ENCODE measurements around the gene WASHC4. TPM values are rescaled to one million over a fixed set of nuclear protein-coding genes. Genes with fewer than 3 reads are reported as not detected.

Gene WASHC4
- total and polyA plus RNA-seq, 11 donors, result 9.3 to 42.9 (median 23.2) TPM

- no peak for ATAC-seq
- WGBS, 4 donors, result 89 to 96% (median 95%) methylated on average over 8 of the region's 8 CpGs
- TF ChIP-seq, protein P1, sequence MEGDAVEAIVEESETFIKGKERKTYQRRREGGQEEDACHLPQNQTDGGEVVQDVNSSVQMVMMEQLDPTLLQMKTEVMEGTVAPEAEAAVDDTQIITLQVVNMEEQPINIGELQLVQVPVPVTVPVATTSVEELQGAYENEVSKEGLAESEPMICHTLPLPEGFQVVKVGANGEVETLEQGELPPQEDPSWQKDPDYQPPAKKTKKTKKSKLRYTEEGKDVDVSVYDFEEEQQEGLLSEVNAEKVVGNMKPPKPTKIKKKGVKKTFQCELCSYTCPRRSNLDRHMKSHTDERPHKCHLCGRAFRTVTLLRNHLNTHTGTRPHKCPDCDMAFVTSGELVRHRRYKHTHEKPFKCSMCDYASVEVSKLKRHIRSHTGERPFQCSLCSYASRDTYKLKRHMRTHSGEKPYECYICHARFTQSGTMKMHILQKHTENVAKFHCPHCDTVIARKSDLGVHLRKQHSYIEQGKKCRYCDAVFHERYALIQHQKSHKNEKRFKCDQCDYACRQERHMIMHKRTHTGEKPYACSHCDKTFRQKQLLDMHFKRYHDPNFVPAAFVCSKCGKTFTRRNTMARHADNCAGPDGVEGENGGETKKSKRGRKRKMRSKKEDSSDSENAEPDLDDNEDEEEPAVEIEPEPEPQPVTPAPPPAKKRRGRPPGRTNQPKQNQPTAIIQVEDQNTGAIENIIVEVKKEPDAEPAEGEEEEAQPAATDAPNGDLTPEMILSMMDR (IDR thresholded peaks at IDR 0.05), result no peak
- TF ChIP-seq POLR2A (IDR thresholded peaks at IDR 0.05), result no peak
- intact Hi-C loops (cut with DNase I), result no loop called here
- Histone ChIP-seq H3K9me3 (no peaks in the 10 kb centered on the region), H3K4me1 (peaks cover 0 to 16% (median 2%) of the 10 kb centered on the region in 12 donors), H3K4me3 (no peak overlapping the region), H3K27ac (no peak overlapping the region), H3K27me3 (no peaks in the 10 kb centered on the region), H3K36me3 (peaks cover 0 to 97% (median 85%) of the 10 kb centered on the region in 9 donors)
- DNase-seq, result no peak
These were observed 96.6 kb downstream of the WASHC4 start for GRCh38 chr12:105204127-105204526.

- Histone ChIP-seq H3K9me3 (no peaks in the 10 kb centered on the region), H3K36me3 (peaks cover 0 to 100% (median 88%) of the 10 kb centered on the region in 9 donors), H3K27me3 (no peaks in the 10 kb centered on the region), H3K4me1 (peaks cover 0 to 16% (median 2%) of the 10 kb centered on the region in 12 donors), H3K4me3 (no peak overlapping the region), H3K27ac (no peak overlapping the region)
- DNase-seq (no peak), ATAC-seq (no peak)
- 78 to 87% (median 84%) methylated on average over 6 of the region's 6 CpGs for WGBS, 4 donors
- intact Hi-C loops (cut with DNase I), result no loop called here
- TF ChIP-seq, protein P1 (IDR thresholded peaks at IDR 0.05), result no peak
- TF ChIP-seq POLR2A (IDR thresholded peaks at IDR 0.05), result no peak
These were observed 97.4 kb downstream of the WASHC4 start for GRCh38 chr12:105204916-105205315.

- H3K4me1 ChIP-seq, result peaks cover 0 to 16% (median 2%) of the 10 kb centered on the region in 12 donors
- peaks cover 0 to 100% (median 90%) of the 10 kb centered on the region in 9 donors for H3K36me3 ChIP-seq
- no peaks in the 10 kb centered on the region for H3K9me3 ChIP-seq
- TF ChIP-seq, protein P1 (IDR thresholded peaks at IDR 0.05), result no peak
- no peak for TF ChIP-seq POLR2A (IDR thresholded peaks at IDR 0.05)
- H3K27me3 ChIP-seq, result no peaks in the 10 kb centered on the region
- no peak overlapping the region for H3K4me3 ChIP-seq
- DNase-seq (no peak), ATAC-seq (peak in 2 of 4 donors; percentile 13 to 28)
- intact Hi-C loops (cut with DNase I), result no loop called here
- WGBS, 4 donors, result 85 to 89% (median 89%) methylated on average over 5 to 10 of the region's 10 CpGs
- H3K27ac ChIP-seq, result no peak overlapping the region
These were observed 98.0 kb downstream of the WASHC4 start for GRCh38 chr12:105205322-105206048.

DNA sequence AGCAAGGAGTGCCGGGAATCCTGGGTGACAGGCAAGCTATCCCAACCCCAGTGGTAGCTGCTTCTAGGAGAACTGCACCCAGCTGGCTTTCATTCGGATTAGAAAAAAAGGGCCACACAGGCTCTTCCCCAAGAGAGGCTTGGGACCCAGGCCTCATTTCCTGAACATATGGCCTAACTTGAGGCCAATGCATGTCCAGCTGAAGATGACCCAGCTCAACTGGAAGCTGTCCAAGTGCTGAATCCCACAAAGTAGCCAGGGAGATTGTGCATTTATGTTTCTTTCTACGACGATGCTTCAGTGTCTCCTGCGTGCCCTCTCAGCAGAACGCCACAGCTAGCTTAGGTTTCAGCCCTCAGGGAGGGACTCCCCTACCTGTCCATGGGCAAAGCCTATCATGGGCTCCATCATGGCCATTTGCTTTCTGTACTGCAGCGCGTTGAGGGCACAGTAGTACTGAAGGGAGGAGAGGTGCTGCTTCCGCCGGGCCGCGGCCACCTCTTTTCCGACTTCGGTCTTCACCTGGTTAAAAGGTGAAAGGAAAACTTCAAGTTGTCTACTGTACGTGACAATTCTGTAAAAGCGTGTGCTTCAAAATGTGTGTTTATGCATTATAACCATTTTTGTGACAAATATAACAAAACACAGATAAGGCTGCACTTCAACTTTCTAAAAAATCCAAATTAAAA lies 99.3 kb downstream of the WASHC4 start:
- Histone ChIP-seq H3K9me3 (no peaks in the 10 kb centered on the region), H3K4me1 (peaks cover 0 to 8% (median 0%) of the 10 kb centered on the region in 12 donors), H3K27ac (no peak overlapping the region), H3K27me3 (no peaks in the 10 kb centered on the region), H3K4me3 (no peak overlapping the region), H3K36me3 (peaks cover 0 to 99% (median 96%) of the 10 kb centered on the region in 9 donors)
- intact Hi-C loops (cut with DNase I), result no loop called here
- 89 to 93% (median 92%) methylated on average over 14 to 16 of the region's 16 CpGs for WGBS, 4 donors
- no peak for ATAC-seq
- no peak for TF ChIP-seq POLR2A (IDR thresholded peaks at IDR 0.05)
- TF ChIP-seq, protein P1 (IDR thresholded peaks at IDR 0.05), result no peak
- no peak for DNase-seq
